Stimulated activated CD4-positive, alpha-beta T cell treated with anti-CD3 and anti-CD28 coated beads, Interleukin-1b, Interleukin-23, amount 100 ng/mL, for 4 hours (primary cell): ENCODE measurements around the gene PTPRH.
"Not testable (repeated sequence)": the region's sequence is repeated elsewhere in the genome, so short reads cannot be mapped to it uniquely, and the experiment has no call there.

Source experiments
- DNase-seq, 2 donors: peaks; one replicate each; pipeline ENCODE4 v3.0.0-alpha.2; 2020; ENCODE audit warnings: low read depth in 2 of 2

Gene PTPRH

DNA sequence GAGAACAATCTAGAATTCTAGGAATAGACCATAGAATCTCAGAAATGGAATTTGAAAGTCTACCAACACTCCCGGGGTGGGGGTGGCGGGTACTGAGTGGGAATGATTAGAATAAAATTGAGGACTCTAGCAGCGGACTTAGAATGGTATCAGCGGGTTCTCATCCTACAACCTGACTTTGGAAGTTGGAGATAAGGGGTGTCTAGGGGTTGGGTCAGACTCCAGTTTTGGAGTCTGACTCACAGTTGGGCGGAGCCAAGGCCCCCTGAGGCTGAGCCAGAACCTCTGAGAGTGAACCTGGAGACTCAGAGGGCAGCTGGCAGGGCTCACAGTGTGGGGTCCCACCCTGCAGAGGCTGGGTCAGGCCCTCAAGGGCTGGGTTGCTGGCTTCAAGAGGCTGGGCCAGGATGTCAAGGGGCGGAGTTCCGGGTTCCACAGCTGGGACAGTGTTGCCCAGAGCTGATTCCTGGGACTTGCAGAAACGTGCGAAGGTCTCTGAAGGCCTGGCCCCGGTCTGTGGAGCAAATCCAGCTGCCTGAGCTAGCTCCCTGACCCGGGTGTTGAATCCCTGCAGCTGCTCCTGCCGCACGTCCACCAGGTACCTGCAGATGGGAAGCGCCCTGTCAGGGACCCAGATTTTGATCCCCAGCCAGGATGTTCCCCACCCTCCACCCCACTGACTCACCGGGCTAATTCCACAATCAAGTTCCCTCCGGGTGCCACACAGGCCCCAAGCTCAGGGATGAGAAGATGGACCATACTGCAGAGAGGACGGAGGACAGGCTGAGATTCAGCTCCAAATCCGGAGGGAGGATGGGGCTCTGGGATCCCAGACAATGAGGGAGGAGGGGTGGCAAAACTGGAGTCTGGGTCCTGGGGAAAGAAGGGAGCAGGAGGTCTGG, 50.2 kb downstream of the PTPRH start:
- DNase-seq = no peak

DNA sequence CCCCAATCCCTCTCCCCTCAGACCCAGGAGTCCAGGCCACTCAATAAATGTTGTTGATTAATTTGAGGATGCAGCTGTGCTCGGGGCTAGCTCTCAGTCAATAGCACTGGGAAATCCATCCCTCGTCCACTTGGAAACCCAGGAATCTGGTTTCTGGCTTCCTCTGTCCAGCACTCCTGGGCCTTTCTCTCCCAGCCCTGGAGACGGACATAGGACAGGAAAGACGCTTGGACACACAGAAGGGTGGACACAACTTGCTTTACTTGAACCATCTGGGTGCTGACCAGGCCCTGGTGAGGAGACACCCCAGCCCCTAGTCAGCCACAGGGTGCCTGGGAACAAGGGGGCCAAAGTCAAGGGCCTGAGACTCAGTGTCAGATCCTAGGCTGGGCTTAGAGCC, 50.9 kb downstream of the PTPRH start:
- no peak for DNase-seq

DNA sequence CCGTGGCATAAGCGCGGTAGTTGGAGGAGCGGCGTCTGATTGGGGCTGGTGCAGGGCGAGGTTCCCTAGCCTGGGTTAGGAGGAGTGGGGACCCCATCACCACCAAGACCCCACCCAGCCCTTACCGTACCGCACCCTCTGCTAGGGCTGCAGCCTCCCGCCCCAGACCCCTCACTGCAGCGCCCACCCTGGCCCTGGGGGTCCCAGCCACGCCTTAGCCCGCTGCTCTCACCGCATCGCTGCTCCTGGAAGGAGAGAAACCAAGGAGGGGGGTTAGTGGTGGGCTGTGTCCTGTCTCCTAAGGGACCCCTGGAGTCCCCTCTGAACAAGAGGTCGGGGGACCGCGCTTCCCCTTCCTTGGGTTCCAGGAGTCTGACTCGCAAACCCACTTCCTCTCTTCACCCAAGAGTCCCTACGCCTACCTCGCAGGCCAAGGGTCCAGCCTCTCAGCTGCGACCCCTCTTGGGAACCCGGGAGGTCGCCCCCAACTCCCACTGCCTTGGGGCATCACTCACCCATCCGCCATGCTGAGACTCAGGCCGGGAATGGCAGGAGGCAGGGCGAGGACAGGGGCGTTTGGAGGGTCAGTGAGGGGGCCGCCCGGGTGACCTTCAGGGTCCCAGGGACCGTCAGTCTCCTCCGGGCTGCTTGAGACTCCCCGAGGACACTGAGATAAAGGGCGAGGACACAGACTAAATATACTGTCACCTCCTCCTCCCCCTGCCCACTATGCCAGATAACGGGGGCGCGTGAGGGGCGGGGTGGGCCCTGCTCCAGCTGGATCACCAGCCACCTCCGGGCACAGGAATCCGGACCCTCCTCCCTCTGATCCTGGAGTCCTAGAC, 52.0 kb downstream of the PTPRH start, which contains the start of gene TNNI3:
Gene TNNI3, minus strand, starts transcription at position 669 of the 845 bp plus-strand sequence. Its CDS starts 143 bp downstream, at position 526.
- DNase-seq = no peak

DNA sequence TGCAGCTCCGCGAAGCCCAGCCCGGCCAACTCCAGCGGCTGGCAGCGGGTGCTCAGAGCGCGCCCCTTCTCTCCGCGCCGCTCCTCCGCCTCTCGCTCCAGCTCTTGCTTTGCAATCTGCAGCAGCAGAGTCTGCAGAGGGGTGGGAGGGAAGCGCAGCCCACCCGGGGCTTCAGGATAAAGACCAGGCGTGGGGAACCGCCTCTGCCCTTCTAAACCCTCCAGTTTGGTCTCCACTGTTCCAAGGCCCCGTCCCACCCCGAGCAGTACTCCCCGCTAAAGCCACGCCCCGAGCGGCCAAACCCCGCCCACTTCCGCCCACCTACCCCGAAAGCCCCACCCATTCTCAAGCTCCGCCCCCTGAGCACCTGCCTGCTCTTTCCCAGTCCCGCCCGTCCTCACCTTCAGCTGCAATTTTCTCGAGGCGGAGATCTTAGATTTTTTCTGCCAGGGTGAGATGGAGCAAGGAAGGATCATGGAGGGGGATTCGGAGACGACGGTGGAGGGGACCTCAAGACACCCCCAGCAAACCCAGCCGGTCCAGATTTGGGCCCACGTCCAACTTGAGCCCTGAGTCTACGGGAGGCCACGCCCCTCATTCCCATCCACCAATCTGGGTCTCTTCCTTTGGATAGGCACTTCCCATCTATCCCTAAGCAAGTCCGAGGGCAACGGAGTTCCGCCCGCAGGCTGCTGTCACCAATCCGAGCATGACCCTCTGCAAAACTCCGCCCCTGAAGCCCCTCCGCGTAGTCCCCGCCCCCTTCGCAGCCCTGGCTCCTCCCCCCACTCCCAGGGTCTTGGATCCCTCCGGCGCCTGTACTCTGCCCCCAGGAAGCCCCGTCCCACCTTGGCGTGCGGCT, 52.9 kb downstream of the PTPRH start:
- DNase-seq = no peak

DNA sequence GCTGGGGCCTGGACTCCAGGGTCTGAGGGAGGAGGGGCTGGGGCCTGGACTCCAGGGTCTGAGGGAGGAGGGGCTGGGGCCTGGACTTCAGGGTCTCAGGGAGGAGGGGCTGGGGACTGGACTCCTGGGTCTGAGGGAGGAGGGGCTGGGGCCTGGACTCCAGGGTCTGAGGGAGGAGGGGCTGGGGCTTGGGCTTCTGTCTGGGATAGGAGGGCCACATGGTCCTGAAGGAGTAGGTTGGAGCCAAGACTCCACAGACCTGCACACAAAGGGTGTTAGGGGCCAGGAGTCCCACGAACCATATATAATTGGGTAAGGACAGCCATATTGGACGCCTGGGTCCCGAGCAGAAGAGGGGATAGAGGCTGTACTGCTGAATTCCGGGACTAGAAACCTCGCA, 53.5 kb downstream of the PTPRH start:
- DNase-seq = not testable (repeated sequence)

DNA sequence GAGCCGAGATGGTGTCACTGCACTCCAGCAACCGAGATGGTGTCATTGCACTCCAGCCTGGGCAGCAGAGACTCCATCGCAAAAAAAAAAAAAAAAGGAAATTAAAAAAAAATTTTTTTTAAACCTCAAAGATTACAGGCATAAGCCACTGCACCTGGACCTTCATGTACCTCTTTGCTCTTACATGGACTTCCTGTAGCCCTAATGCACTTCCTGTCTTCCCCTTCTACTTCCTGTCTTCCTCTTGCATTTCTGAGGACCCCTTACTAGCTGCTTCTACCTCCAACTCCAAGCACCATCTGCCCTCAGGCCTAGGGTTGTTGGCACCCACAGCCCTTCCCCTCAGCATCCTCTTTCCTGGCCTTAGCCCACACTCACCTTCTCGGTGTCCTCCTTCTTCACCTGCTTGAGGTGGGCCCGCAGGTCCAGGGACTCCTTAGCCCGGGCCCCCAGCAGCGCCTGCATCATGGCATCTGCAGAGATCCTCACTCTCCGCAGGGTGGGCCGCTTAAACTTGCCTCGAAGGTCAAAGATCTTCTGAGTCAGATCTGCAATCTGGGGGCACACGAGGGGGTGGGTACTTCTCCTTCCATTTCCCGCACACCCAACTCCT, 55.5 kb downstream of the PTPRH start:
- DNase-seq = no peak

DNA sequence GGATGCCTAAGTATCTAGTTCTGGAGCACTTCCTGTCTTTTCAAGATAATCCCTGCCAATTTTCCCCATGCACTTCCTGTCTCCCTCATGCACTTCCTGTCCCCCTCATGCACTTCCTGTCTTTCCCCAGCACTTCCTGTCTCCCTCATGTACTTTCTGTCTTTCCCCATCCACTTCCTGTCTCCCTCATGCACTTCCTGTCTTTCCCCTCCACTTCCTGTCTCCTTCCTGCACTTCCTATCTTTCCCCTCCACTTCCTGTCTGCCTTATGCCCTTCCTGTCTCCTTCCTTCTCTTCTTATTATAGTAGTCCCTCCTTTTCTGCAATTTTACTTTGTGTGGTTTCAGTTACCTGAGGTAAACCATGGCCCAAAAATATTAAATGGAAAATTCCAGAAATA, 57.3 kb downstream of the PTPRH start:
- DNase-seq = no peak

DNA sequence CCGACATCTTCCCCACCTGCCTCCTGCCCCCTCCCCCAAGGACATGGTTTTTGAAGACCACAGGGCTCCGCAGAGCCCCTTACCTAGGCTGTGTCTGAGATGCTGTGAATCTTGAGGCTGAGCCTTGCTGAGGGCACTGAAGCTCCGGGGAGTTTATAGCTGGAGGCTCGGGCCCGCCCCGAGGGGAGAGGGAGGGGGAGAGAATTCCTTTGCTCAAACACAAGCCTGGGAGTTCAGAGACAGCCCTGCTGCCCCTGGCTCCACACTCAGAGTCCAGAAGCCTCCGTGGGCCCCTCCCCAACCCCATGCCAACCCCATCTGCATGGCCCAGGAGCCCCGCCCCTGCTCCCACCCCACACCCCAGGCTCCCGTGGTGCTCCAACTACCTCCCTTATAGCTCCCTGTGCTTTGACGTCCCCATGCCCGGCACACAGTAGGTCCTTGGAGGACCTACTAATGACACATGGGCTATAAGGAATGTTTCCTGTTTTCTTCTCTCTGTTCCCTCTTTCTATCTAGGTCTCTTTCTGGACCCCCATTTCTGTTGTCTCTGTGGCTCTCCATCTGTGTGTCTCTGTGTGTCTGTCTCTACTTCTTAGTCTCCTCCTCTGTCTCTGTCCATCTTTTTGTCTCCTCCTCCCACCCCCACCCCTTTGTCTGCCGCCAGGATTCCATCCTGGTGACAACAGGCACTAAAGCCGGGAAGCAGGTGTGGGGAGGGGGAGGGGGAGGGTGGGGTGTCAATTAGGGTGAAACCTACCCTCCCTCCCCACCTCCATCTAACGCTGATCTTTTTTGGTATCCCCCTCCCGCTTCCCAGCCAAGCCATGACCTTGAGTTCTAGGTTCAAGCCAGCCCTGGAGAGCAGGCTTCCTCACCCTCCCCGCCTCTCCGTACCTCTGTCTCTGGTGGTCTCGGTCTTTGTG, 60.0 kb downstream of the PTPRH start, which contains the start of gene TNNT1:
Gene TNNT1, minus strand, starts transcription at position 129 of the 926 bp plus-strand sequence. CDS start 2,049 bp downstream, outside the sequence.
- no peak for DNase-seq

DNA sequence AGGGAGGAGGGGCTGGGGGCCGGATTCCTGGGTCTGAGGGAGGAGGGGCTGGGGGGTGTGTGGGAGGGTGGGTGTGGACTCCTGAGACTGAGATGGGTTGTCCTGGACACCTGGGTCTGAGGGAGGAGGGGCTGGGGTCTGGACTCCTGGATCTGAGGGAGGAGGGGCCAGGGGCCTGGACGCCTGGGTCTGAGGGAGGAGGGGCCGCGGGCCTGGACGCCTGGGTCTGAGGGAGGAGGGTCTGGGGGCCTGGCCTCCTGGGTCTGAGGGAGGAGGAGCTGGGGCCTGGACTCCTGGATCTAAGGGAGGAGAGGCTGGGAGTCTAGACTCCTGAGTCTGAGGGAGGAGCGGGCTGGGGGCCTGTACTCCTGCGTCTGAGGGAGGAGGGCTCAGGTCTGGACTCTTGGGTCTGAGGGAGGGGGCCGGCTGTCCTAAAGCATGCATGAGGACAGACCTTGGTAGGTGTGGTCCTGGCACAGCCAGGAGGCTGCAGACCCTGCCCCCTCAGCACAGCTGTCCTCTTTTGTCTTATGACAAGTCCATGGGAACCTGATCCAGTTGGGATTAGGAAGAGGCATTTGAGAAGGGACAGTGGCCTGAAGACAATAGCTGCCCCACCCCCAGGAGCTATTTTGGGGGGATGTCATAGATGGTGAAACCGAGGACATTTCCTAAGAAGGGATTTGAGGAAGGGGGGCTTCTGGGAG, 61.6 kb downstream of the PTPRH start:
- no peak for DNase-seq

DNA sequence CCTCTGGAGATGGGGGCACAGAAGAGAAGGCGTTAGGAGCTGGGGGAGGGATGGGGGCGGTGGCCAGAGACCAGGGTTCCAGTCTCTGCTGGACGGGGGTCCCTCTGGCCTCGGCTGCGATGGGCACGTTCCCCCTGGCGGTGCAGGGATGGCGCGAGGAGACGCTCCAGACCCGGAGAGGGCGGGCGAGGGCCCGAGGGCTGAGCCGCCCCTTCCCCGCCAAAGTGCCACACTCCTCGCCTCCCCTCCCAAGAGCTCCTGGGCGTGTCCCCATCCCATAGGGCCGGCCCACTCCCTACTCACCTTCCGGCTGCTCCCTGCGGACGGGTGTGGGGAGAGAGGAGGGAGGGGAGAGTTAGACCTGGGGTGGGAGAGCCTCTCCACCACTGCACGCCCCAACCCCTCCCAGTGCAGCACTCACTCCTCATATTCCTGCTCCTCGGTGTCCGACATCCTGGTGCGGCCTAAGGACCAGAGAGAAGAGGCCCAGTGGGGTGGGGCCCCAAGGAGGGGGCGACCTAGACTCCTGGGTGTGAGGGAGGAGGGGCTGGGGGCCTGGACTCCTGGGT, 62.5 kb downstream of the PTPRH start:
- no peak for DNase-seq

DNA sequence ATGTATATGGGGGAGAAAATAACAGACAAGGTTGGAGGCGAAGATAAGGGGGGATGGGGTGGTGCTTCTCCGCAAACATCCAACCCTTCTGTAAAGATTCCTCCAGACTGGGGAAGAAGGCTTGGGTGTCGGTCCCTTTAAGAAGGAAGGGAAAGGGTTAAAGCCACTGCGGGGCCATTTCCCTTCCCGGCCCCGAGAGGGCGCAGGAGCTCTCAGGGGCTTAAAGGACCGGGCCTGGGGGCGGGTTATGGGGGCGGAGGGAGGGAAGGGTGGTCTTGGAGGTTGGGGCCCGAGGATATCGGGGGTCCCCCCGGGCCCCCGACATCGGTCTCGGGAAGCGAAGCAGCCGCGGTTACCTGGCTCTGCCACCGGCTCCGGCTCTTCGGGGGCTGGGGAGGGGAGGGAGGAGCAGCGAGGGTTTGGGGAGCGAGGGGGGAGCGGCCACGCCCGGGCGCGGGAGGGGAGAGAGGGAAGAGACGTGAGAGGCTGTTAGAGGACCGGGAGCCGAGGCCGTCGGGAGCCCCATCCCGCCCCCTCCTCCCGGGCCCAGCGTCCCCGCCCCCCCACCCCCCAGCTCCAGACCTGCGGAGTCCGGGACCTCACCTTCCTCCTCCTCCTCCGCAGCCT, 63.1 kb downstream of the PTPRH start:
- no peak for DNase-seq

DNA sequence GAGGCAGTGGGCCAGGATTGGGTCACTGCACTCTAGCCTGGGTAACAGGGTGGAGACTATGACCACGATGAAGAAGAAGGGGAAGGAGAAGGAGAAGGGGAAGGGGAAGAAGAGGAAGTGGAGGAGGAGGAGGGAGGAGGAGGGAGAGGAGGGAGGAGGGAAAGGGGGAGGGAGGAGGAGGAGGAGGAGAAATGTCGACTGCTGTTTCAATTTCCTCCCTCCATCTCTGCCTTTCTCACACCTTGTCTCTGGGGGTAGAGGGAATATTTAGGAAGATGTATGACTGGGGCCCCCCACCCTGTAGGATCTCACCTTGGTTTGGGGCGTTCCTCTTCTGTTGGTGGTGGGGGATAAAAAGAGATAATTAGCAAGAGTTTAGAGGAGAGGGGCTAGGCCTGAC, 64.1 kb downstream of the PTPRH start:
- DNase-seq = no peak

DNA sequence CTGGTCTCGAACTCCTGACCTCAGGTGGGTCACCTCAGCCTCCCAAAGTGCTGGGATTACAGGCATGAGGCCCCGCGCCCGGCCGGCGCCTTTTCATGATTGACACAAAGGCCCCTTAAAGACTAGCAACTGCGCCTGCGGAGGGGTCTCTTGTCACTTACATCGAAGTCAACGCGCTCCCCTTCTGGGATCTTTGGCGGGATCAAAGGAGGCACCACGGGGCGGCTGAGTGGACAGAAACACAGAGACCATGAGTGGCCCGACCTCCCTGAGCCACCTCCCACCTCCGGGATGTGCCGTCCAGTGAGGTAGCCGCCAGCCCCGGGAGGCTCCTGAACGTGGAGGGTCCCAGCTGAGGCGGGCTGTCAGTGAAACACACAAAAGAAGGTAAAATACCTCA, 67.6 kb downstream of the PTPRH start:
- DNase-seq = no peak

DNA sequence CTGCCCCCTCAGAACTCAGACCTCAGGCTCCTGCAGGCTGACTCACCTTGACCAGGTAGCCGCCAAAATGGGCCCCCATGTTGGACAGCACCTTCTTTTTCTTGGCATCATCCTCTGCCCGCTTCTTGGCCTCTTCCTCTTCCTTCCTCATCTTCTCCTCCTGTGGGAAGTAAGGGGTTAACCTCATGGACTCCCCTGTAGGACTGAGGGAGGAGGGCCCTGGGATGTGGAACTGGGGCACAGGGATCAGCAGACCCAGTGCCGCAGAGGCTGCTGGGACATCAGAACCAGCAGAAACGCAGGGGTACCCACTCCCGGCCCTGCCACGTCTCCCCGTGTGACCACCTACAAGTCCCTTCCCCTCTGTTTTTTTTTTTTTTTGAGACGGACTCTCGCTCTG, 71.4 kb downstream of the PTPRH start:
- no peak for DNase-seq

DNA sequence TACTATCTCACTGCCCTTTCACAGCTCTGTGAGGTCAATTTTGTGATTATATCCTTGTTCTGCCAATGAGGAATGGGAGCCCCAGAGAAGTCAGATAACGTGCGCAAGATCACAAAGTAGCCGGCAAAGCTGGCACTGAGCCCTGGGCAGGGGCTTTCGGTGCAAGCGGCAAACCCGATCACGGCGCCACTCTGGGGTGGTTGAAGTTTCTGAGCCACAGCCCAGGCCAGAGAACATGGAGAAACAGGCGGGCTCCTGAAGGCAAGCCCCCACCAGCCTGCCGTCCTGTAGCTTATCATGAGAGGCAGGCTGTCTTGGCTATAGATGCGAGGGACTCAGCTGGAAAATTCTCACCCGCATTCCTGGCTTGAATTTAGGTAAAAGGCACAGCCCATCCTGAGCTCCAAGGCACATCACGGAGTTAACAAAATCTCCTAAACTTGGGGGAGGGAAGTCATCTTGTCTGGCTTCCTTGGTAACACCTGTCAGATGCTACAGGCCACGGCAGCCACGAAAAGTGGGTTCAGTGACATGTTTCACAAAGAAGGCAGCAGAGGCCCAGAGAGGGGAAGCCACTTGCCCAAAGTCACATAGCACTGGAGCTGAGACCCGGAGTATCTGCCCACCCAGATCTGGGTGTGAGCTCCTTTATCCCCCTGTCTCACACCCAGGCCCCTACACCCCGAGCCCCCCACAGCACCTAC, 72.8 kb downstream of the PTPRH start:
- DNase-seq = no peak

DNA sequence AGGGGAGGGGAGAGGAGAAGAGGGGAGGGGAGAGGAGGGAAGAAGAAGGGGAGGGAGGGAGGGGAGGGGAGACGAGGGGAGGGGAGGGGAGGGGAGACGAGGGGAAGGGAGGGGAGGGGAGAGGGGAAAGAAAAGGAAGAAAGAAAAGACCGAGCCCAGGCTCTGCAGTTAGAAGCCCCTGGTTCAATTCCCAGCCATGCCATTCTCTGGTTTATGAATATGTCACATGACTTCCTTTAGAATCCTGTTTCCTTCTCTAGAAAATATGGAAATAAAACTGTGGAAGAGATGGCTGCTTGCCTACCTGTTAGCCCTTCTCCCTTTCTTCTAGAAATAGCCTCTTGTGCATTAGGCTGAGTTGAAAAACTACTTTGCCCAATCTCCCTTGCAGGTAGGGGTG, 74.6 kb downstream of the PTPRH start:
- no peak for DNase-seq

DNA sequence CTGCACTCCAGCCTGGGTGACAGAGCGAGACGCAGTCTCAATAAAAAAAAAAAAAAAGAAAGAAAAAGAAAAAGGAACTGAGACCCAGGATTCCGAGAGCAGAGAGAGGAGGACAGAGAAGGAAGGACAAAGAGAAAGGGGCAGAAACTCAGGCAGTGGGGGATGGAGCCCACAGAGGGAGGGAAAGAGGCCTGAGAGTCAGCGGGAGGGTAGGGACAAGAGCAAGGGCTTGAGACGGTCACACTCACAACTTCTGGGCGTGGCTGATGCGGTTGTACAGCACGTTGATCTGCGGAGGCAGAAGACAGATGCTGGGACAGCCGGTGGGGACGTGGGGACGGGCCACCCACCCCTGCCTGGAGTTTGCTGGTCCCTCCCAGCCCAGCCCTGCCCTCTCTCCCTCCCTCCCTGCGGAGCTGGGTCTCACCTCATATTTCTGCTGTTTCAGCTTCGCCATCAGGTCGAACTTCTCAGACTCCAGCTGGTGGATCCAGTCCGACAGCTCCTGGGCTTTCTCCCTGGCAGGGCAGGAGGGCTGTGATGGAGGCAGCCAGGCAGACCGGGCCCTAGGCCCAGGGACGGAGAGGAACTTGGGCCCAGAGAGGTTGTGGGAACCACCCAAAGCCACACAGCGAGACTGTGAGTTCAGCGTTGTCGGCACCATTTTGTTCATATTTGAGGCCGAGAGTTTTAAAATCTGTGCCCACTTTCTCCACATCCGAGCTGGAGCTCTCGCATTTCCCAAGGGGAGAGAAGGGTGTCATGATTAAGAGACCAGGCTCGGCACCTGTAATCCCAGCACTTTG, 75.5 kb downstream of the PTPRH start:
- no peak for DNase-seq
